NCI-H1694 (cell line): Measurements from ENCODE around the gene ZNF618.

Experiments used
- DNase-seq: peaks from one replicate; lab custom pipeline; 2025; lab: John Stamatoyannopoulos, UW

ZNF618 gene

DNA sequence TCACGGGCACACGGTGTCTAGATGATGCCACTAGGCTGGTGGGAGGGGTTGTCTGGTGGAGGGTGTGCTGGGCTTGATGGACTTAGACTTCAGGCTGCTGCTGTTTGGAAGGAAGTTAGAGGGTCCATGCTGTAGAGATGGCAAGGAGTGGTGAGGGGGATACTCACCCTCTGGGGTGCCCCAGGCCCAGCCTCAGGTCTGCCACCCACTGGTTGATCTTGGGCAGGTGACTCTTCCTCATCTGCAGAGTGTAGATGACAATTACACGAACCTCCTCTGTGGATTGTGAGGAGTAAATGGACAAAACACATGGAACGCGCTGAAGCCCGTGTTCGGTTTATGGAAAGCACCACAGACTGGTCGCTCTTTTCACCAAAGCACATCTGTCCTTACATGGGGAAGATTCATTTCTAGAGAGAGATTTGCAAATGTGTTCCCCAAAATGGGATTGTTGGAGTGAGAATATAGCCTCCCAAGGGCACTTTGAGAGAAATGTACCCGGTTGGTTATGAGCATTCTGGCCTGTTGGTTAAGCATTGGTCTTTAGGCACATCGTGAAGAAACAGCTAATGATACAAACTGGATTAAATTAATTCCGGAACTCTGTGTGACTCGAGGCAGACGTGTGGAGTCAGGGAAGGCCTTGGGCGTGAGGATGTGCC is 58.2 kb downstream of the ZNF618 start:
- DNase-seq, result no peak

DNA sequence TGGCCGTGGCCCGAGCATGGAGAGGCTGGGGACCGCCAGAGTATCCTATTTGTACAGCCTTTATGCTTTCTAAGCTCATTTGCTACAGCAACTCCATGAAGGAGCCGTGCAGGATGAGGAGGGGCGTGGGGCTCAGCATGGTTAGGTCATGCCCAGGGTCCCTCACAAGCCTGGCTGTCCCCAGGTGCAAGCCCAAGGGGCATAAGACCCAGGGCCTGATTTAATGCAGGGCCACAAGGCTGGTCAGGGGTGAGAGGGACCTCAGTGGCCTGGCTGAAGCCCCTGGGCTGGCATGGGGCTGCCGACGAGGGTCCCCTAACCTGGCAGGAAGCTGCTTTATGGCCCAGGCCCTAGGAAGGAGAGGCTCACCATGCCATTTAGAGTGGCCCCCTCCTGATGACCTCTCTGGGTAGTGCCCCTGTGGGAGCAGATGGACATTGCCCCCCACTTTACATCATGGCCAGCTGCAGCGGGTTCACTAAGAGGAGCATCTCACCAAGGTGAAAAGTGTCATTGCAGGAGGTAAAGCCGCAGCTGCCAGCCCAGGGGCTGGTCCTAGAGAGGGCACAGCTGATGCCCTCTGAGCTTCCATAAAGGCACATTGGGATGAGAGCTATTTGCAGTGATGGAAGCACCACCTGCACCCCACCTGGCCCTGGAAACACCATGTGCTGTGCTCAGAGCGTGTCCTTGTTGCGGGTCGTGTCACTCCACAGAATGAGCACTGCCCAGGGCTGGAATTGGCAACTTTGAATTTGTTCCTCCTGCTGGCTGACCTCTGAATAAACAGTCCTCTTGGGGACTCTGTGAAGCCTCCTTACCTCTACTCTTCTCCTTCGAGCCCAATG is 58.9 kb downstream of the ZNF618 start:
- DNase-seq, result no peak

DNA sequence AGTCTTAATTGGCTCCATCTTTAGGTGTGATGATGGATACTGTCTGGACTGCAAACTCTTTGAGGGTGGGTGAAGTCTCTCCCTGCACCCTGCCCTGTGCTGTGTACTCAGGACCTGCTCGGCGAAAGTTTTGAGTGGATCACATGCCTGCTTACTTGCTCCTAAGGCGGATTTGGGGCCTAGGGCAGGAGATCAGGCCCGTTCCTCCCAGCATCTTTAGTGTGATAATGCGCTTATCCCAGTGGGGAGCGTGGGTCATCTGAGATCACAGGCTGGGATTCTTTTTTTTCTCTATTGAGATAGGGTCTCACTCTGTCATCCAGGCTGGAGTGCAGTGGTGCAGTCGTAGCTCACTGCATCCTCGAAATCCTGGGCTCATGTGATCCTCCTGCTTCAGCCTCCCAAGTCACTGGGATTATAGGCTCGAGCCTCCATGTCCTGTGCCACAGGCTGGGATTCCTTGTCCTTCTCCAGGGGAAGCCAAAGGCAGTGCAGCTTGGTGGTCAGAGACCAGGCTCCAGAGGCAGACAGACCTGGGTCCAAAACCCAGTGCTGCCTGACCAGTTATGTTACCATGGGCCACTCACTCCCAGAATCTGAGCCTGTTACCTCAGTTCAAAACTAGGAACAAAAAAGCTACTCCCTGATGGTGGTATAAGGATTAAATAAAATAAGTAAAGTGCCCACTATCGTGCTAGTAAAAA is 59.7 kb downstream of the ZNF618 start:
- no peak for DNase-seq

DNA sequence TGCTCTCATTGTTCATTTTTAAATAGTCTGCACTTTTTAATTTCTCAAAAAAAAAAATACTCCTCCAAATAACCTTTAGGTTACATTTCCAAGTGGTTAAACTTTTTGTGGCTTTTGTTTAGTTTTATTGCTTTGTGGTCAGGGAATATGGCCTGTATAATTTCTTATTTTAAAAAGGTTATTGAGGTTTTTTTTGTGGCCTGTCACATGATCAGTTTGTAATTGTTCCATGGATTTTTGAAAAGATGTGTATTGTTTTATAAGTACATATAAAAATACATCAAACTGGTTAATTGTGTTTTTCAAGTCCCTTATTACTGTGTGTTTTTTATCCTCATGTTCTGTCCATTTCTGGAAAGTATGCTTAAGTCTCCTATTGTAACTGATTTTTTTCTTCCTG is 64.0 kb downstream of the ZNF618 start:
- no peak for DNase-seq

DNA sequence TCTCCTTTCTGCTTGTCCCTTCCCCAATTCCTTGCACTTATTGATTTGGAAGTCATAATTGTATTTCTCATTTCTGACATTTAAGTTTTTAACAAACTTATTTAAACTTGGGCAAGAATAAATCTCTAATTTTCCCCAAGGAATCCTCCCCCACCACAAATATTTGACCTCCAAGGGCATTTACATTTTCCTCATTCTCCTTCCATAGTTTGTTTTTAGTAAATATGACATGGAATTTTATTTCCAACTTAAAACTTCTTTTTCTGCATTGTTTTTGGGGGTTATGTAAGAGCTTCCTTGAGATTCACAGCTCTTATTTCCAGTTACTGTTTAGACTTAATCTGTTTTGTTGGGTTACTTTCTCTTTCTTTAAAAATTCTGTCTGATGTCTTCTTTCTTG is 64.9 kb downstream of the ZNF618 start:
- no peak for DNase-seq

DNA sequence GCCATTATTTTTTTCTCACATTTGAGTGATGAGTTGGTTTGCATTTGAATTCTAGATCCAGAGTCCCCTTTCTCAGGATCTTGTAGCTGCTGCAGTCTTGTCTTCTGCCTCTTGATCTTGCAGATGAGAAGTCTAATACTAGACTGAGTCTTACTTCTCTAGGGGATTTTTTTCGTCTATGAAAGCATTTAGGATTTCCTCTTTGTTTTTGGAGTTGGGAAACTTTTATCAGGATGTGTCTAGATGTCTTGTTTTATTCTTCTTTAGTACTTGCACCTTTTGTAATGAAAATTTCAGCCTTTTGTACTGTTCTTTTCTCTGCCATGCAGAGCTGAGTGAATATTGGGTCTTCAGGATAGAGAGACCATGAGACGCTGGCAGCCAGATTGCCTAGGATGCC is 65.4 kb downstream of the ZNF618 start:
- no peak for DNase-seq

DNA sequence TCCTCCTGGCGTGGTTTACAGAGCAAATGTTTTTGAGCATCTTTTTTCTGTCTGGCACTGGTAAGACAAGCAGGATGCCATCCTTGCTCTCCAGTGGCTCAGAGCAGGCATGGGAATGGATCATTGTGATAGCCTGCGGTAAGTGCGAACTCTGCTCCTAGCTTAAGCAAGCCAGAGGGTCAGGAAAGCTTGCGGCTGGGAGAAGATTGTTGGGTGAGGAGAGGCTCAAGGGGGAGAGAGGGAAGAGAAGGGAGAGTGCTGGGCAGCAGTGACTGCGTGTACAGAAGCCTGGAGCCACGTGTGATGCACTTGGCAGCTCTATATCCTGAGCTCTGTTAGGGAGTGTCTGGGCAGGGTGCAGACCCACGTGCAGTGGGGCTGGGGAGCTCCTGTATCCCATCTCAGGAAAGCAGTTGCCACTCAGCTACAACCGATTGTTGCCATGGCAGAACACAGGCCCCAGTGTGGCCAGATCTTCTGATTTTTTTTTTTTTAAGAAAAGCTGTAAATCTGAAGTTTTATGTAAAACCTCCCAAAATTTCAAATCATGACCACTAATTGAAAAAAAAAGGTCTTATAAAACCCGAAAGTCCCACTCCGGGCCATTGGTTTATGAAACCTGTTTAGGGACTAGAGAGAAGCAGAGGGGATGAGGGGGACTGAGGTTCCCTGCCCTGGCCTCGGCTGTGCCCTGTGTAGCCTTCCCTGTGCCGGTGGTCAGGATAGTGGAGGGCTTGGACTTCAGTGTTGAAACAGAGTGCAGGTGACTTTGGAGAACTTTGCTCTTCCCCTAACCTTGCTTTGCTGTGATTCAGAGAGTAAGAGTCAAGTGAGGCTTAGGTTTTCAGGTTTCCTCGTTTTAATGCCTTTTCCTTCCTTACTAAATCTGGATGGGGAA is 67.3 kb downstream of the ZNF618 start:
- DNase-seq, result no peak

DNA sequence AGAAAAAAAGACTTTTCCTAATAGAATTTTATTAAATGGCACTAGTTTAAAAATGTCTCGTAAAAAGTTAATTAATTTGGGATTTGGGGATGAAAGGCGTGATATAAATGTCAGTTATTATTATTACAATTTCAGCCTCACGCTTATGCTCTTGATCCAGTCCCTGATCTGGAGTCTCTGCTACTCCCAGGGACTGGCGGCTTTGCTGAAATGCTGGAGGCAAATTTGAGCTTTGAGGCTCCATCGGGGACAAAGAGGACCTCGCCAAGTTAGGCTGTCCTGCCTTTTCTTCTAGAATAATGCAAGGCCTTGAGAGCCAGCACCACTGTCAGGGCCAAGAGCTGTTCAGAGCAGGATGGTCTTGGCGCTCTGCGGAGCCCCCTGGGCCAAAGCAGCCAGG is 69.7 kb downstream of the ZNF618 start:
- DNase-seq, result no peak

DNA sequence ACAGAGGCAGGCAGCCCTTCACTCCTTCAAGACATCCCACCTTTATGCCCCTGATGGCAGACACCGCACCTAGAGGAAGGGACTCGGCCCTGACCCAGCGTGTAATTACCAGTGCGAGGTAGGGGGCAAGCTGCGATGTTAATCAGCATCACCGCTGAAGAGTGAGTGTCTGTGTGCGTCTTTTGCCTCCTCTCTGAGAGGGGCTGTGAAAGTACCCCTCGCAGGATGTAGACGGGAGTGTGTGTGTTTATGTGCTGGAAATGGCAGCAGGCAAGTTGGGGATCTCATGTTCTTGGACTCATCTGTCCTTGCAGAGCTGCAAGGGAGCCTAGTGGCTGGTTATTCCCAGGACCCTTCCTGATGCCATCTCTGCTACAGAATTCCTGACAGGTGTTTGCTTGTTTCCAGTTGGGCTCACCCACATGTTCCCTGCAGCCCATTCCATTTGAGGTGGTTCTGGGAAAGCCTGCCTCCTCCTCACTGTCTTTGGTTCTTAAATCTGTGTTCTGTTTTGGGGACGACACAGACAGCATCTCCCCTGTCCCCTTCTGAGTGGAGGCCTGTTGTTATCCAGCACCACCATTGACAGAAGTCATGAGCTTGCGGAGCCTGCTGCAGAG is 70.5 kb downstream of the ZNF618 start:
- DNase-seq, result no peak

DNA sequence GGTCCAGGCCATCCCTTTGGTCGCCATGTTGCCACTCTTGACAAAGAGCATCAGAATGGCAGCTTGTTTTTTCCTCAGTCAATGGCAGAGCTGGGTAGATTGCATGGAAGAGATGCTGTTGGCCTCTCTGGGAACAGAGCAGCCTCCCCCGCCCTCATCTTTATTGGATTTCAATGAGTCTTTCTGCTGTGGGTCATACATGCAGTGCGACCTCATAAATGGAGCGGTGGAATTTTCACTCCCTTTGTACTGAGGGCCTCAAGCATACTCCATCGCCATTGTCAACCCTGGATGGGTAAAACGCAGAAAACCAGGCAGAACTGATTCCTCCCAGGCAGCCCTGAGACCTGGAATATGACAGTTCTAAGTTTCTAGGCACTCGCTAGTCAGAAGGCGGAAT is 71.8 kb downstream of the ZNF618 start:
- DNase-seq, result no peak

DNA sequence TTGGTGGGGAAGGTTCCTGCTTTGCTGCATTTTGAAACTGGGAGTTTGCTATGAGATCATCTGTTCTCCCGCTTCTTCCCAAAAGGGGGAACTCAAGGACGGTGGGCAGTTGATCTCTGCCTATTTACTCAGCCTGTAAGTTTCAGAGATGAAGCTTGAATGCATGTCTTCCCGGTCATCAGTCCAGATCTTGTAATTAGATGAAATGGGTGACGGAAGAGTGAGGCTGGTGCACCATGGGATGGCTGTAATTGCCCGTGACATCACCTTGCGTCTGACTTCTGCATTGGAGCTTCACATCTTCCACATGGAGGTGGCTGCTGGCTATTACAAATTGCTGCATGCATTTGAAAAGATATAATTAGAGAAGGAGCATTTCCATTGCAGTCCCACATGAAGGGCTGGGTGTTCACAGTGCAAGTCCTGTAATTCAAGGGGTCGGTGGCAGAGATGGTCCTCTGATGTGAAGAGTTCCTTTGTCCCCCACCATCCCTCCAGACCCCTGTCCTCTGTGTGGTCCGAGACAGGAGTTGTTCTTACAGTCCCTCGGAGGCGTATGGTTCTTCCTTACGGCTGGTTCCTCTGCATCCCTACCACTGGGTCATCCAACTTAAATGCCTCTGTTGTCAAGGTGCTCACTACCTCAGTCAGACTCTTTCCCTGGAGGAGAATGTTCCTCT is 72.9 kb downstream of the ZNF618 start:
- DNase-seq, result no peak

DNA sequence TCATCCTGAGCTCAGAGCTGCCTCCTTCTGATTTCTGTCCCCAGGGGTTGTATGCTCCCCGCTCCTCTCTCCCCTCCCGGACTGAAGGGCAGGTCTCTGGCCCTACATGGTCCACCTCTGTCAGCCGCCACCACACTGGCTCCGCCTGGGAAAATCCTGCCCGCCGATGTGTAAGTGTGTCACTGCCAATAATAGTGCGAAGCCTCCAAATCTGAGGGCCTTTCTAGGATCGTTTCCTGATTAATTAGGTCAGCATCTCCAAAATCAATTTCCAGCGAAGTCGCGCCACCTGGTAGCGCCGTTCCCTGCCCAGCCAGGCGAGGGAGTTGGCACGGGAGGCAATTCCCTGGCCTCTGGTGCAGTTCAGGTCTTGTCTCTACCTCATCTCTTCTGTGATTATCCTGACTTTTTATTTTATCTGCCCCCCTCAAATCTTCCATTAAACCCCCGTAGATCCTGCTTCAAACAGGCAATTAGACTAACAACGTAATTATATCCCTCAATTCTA is 73.5 kb downstream of the ZNF618 start:
- no peak for DNase-seq

DNA sequence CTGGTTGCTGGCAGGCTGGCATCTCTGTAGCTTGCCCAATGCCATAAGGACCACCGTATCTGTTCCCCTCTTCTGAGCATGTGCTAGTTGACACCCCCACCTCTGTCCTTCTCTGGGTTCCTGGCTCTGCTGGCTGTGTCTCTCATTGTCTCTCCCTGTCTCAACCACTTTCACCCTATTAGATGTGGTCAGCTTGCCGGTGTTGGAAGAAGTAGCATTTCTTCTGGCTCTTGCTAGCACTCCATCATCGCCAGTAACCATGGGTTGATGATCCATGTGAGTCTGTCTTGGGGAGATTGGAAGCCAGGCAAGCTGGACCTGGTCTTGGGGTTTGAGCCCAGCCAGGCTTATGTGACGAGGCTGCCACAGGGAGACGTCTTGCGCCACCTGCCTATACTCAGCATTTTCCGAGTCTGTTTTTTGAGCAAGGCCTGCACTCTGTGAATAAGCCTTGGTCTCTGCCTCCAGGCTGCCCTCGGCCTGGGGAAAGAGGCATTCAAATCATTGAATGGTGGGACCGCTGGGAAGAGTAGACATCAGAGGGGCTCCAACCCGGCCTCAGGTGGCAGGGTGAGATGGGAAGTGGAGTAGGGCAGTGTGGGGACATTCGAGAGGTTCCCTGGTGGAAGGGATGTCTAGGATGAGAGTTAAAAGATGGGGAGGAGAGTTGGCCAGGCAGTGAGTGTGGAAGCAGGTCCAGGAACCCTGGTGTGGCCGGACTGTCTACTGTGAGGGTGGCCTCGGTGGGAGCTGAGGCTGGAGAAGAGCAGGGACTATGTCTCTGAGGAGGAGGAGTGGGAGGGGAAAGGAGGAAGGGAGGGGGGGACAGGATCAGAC is 74.3 kb downstream of the ZNF618 start:
- DNase-seq, result no peak

DNA sequence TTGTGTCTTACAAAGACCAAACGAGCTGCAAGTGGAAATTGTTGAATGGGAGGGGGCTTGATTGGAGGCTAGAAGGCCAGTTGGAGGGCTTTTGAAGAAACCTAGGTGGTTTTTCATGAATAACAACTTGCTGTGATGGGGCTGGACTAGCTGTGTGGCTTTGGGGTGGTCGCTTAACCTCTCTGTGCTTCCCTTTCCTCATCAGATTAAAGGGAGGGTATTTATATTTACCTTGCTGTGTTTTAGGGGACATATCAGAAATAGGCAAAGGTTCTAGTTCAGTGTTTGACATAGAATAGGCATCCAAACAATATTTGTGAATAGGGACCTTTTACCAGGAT is 74.9 kb downstream of the ZNF618 start:
- no peak for DNase-seq

DNA sequence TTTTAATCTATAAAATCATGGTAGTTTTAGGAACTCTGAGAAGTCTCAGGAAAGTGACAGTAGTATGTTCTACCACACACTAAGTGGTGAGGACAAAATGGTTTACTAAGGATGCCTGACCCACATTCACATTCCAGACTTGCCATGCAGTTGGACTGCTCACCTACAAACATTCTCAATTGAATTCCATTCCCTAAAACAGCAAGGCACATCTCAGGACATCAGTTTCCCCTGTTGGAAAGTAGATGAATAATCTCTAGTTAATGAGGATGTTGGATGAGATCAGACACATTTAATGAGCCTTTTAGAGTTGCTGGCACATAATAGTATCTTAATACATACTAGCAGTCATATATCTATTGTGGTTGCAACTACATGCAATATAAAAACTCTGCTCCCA is 76.6 kb downstream of the ZNF618 start:
- no peak for DNase-seq

DNA sequence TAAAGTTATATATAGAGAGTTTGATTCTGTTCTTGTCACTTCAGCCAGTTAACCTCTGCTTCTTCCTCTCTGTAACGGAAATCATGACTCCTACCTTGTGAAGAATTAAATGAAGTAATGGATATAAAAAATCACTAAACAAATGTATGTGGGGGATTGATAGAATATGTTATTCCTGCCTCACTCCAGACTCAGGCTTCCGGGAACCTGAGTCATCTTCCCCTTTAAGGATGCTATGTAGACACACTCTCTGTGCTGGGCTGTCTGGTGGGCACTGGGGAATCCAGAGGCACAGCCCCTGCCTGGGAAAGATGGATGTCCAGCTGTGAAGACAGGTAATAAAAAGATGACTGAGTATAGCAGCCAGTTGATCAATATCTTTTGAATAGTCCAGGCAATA is 77.4 kb downstream of the ZNF618 start:
- no peak for DNase-seq

DNA sequence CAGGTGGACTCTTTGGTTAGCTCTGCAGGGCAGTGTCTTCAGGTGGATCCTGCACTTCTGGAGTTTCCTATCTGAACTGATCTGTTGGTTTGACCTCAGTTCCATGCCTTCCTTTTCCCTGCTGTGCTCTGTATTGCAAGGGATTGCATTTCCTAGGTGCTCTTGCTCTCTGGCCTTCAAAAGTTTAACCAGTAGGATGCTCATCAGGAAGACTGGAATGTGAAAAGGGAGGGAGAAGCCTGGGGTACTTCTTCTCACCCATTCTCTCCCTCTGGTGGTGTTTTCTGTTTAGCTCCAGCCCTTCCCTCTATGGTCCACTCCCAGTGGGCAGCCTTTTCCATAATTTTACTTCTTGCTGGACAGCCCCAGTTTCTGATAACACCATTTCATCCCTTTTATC is 78.5 kb downstream of the ZNF618 start:
- no peak for DNase-seq

DNA sequence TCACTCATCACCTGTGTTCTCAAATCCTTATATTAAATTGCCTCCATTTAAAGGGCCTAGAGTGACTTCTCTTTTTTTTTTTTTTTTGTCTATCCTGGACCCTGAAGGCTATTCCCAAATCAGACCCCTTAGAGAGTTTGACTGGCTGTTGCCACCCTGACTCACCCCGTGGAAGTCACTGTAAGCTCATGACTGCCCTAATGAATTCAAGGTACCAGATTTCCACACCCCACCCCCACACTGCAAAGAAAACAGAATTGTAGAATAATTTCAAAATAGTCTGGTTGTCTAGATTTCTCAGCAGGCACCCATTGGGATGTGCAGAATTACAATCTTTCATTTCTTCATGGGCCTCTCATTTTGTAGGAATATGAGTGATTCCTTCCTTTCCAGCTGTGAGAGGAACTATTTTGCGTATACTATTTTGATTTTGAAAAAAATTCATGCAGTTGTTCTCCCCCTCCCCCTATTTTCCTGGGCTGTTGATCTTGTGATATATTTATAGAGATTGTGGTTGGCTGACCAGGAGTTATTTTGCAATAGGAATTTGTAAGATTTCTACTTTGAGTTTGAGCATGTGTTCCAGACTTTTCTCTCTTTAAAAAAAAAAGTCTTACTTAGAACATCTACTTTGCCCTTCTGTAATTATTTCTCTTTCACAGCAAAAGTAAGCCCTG is 79.1 kb downstream of the ZNF618 start:
- no peak for DNase-seq

DNA sequence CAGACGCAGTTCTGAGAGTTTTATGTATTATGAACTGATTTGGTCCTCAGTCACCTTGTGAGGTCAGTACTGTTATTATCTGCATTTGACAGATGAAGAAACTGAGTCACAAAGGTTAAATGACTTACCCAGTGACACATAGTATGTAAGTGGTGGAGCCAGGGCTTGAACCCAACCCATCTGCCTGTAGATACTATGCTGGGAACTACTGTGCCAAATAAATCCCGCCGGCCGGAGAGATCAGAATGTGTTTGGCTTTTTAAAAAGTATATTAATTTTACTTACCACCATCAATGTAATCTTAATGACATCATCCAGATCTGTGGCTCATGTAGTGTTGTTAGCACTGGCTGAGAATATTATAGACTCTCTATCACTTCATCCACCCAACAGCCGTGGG is 80.8 kb downstream of the ZNF618 start:
- no peak for DNase-seq
